Gastroesophageal sphincter (tissue), 3 donors: ENCODE data around the gene MAGEB17.

Experiments
- CTCF ChIP-seq, 4 experiments: fragments of 200-600 bp in 2 of 4; fragments of 450-650 bp in 2 of 4; sonication (generic) in 1 of 4; IDR thresholded peaks; one replicate each; pipeline ENCODE4 v1.5.1; 2017 to 2019; ENCODE audit warnings: antibody characterized with exemption in 4 of 4, mild to moderate bottlenecking in 2 of 4, moderate library complexity in 2 of 4
- EP300 ChIP-seq: sonication (generic); formaldehyde crosslinking; IDR thresholded peaks from one replicate; pipeline ENCODE4 v1.6.1; 2017; ENCODE audit warnings: antibody characterized with exemption, mild to moderate bottlenecking

- TF ChIP-seq CTCF (IDR thresholded peaks at IDR 0.05) (no peak), EP300 (no peak)
These were observed 26.3 kb upstream of the MAGEB17 start for GRCh38 chrX:16140983-16141382.
